HEK293 (cell line): Measurements from ENCODE around the gene OR2T29.

Source experiments
- KLF7 ChIP-seq: fragments of 450-650 bp; formaldehyde crosslinking; IDR thresholded peaks from 2 replicates; pipeline ENCODE4 v1.5.1; 2016; ENCODE audit warnings: missing biosample characterization, missing genetic modification characterization, borderline replicate concordance
- ZFP37 ChIP-seq: fragments of 450-650 bp; formaldehyde crosslinking; IDR thresholded peaks from 2 replicates; pipeline ENCODE4 v1.5.1; 2016; ENCODE audit warnings: missing biosample characterization, missing genetic modification characterization
- ZNF146 ChIP-seq: fragments of 450-650 bp; formaldehyde crosslinking; IDR thresholded peaks from 2 replicates; pipeline ENCODE4 v1.5.1; 2016; ENCODE audit warnings: missing biosample characterization, missing genetic modification characterization
- ZNF223 ChIP-seq: fragments of 450-650 bp; formaldehyde crosslinking; IDR thresholded peaks from 2 replicates; pipeline ENCODE4 v1.5.1; 2016; ENCODE audit warnings: missing biosample characterization, missing genetic modification characterization
- ZNF239 ChIP-seq: fragments of 450-650 bp; formaldehyde crosslinking; IDR thresholded peaks from 2 replicates; pipeline ENCODE4 v1.5.1; 2016; ENCODE audit warnings: missing biosample characterization, missing genetic modification characterization
- ZNF311 ChIP-seq: fragments of 450-650 bp; formaldehyde crosslinking; IDR thresholded peaks from 2 replicates; pipeline ENCODE4 v1.5.1; 2017; ENCODE audit warnings: missing biosample characterization, missing genetic modification characterization, borderline replicate concordance
- ZNF350 ChIP-seq: fragments of 450-650 bp; formaldehyde crosslinking; IDR thresholded peaks from 2 replicates; pipeline ENCODE4 v1.5.0; 2017; ENCODE audit warnings: missing biosample characterization, mild to moderate bottlenecking, missing genetic modification characterization
- ZNF76 ChIP-seq: fragments of 450-650 bp; formaldehyde crosslinking; IDR thresholded peaks from 2 replicates; pipeline ENCODE4; 2016; ENCODE audit warnings: low read depth, missing biosample characterization, missing genetic modification characterization, borderline replicate concordance
- ZNF791 ChIP-seq: fragments of 450-650 bp; formaldehyde crosslinking; IDR thresholded peaks from 2 replicates; pipeline ENCODE4 v1.5.1; 2016; ENCODE audit warnings: missing biosample characterization, missing genetic modification characterization
- TF ChIP-seq, protein P1 (sequence below): fragments of 450-650 bp; formaldehyde crosslinking; IDR thresholded peaks from 2 replicates; pipeline ENCODE4 v1.5.1; 2016; ENCODE audit warnings: missing biosample characterization, missing genetic modification characterization
- TF ChIP-seq, protein P2 (sequence below): fragments of 450-650 bp; formaldehyde crosslinking; IDR thresholded peaks from 2 replicates; pipeline ENCODE4 v1.5.1; 2016; ENCODE audit warnings: missing biosample characterization, missing genetic modification characterization, low read depth

DNA sequence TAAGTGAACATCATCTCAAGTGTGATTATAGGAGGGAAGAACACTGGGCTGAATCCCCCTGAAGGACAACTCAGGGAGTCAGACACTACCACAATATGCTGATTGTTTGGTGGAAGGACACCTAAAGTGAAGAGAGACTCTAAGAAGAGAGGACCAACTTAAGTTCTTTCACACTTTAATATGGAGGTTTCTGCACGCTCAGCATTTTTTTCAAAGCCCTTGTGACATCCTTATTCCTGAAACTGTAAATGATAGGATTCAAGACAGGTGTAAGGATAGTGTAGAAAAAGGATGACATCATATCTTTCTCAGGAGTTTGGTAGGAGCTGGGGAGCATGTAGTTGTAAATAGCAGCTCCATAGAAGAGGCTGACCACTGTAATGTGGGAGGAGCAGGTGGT, 30.1 kb upstream of the OR2T29 start:
- TF ChIP-seq, protein P1, sequence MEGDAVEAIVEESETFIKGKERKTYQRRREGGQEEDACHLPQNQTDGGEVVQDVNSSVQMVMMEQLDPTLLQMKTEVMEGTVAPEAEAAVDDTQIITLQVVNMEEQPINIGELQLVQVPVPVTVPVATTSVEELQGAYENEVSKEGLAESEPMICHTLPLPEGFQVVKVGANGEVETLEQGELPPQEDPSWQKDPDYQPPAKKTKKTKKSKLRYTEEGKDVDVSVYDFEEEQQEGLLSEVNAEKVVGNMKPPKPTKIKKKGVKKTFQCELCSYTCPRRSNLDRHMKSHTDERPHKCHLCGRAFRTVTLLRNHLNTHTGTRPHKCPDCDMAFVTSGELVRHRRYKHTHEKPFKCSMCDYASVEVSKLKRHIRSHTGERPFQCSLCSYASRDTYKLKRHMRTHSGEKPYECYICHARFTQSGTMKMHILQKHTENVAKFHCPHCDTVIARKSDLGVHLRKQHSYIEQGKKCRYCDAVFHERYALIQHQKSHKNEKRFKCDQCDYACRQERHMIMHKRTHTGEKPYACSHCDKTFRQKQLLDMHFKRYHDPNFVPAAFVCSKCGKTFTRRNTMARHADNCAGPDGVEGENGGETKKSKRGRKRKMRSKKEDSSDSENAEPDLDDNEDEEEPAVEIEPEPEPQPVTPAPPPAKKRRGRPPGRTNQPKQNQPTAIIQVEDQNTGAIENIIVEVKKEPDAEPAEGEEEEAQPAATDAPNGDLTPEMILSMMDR (tag by site-specific recombination): no peak
- no peak for TF ChIP-seq KLF7
- no peak for TF ChIP-seq ZNF791
- TF ChIP-seq ZNF239: no peak
- TF ChIP-seq ZNF146 (tag by site-specific recombination): no peak
- no peak for TF ChIP-seq ZNF311 (tag by site-specific recombination)
- TF ChIP-seq, protein P2, sequence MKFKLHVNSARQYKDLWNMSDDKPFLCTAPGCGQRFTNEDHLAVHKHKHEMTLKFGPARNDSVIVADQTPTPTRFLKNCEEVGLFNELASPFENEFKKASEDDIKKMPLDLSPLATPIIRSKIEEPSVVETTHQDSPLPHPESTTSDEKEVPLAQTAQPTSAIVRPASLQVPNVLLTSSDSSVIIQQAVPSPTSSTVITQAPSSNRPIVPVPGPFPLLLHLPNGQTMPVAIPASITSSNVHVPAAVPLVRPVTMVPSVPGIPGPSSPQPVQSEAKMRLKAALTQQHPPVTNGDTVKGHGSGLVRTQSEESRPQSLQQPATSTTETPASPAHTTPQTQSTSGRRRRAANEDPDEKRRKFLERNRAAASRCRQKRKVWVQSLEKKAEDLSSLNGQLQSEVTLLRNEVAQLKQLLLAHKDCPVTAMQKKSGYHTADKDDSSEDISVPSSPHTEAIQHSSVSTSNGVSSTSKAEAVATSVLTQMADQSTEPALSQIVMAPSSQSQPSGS (tag by site-specific recombination): 0 out of 2 replicates have a peak, but pooled peaks have one; percentile 6
- no peak for TF ChIP-seq ZFP37 (tag by site-specific recombination)
- TF ChIP-seq ZNF223 (tag by site-specific recombination): no peak
- TF ChIP-seq ZNF350 (tag by site-specific recombination): no peak
- TF ChIP-seq ZNF76 (tag by site-specific recombination): no peak
